ENCODE results near the gene PFDN6.
A peak's percentile ranks its signal among the peaks of the same experiment; 100 is the strongest.
"Not testable (repeated sequence)": the region's sequence is repeated elsewhere in the genome, so short reads cannot be mapped to it uniquely, and the experiment has no call there.

PFDN6 gene

GRCh38 chr6:33279971-33280511 lies 9.4 kb upstream of the PFDN6 start:
- DNase-seq (ENCODE audit: low read depth): no peak
- no peak overlapping the region for H3K4me3 ChIP-seq (ENCODE audit: low read length)
- peak; percentile 85 for TF ChIP-seq CTCF (conservative IDR thresholded peaks at IDR 0.05; ENCODE audit: low read depth, low read length)

DNA sequence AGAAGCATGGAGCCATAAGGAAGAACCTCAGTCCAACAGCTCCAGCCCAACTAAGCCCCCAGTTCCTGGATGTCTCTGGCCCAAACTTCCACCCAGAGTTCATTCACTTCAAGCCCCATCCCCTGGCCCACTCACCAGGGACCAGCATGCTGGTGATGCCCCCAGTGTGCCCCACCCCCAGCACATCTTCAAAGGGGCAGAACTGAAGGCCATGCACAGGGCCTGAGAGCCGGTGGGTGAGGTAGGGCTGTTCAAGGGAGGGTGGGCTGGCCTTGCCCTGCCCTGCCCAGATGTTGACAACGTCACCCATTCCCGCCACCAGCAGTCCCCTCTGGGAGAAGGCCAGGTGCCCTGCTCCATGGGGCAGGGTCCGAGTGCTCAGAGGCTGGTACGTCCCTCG lies 8.9 kb upstream of the PFDN6 start:
- no peak for DNase-seq (ENCODE audit: low read depth)
- H3K4me3 ChIP-seq (ENCODE audit: low read length): no peak overlapping the region
- TF ChIP-seq CTCF (conservative IDR thresholded peaks at IDR 0.05; ENCODE audit: low read depth, low read length): no peak

DNA sequence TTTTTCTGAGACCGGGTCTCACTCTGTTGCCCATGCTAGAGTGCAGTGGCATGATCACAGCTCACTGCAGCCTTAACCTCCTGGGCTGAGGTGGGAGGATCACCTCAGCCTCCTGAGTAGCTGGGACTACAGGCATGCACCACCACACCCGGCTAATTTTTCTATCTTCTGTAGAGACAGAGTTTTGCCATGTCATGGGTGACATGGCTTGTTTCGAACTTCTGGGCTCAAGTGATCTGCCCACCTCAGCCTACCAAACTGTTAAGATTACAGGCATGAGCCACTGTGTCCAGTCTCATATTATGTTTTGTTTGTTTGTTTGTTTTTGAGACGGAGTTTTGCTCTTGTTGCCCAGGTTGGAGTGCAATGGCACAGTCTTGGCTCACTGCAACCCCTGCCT lies 4.2 kb upstream of the PFDN6 start:
- H3K4me3 ChIP-seq (ENCODE audit: low read length); DNase-seq (ENCODE audit: low read depth): not testable (repeated sequence)

DNA sequence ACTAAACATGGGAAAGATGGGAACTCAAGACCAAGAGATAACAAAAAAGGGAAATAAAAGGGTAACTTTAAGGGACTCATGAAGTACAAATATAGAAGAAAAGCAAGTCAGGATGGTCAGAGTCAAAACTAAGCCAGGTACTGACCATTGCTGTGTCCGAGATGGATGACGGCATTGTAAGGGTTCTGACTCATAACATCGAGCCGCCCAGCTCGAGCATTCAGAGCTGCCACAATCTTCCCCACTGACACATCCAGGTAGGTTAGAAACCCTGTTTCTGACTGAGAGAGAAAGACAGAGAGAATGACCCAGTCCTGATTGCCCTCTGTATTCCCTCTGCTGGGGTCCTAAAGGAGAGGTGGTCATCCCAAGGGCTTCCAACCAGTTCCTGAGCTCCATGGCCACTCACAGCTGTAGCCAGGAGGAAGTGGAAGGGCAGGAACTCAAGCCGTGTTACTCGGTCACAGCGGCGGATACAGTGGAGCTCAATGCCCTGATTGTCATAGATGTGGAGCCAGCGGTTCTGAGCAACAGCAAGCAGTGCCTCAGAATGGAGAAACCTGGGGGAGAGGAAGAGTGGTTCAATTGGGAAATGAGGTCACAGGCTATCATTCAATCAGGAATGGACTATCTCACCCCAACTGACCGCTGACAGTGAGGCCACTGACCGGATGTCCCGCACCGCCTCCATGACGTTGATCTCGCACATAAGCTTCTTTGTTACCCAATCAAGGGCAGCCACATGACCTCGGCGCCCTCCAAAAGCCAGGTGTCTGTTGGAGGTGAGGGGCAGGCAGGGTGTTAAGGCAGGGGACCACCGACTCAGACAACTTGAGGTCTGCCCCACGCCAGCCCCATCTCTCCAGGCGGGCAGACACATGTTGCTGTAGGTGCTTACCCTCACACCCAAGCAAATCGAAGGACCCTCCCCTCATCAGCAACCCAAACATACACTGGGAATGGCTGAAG lies 2.2 kb upstream of the PFDN6 start:
- no peak overlapping the region for H3K4me3 ChIP-seq (ENCODE audit: low read length)
- no peak for DNase-seq (ENCODE audit: low read depth)
- TF ChIP-seq CTCF (conservative IDR thresholded peaks at IDR 0.05; ENCODE audit: low read depth, low read length): no peak

GRCh38 chr6:33288141-33288920 lies 1.1 kb upstream of the PFDN6 start:
- TF ChIP-seq CTCF (conservative IDR thresholded peaks at IDR 0.05; ENCODE audit: low read depth, low read length): no peak
- H3K4me3 ChIP-seq (ENCODE audit: low read length): peak overlapping the region; percentile 97
- no peak for DNase-seq (ENCODE audit: low read depth)

- H3K4me3 ChIP-seq (ENCODE audit: low read length): peak overlapping the region; percentile 97
- DNase-seq (ENCODE audit: low read depth): no peak
- TF ChIP-seq CTCF (conservative IDR thresholded peaks at IDR 0.05; ENCODE audit: low read depth, low read length): no peak
Measured at GRCh38 chr6:33289784-33290315, 449 bp downstream of the PFDN6 start.

GRCh38 chr6:33290459-33290858 lies 1.1 kb downstream of the PFDN6 start:
- TF ChIP-seq CTCF (conservative IDR thresholded peaks at IDR 0.05; ENCODE audit: low read depth, low read length): no peak
- H3K4me3 ChIP-seq (ENCODE audit: low read length): peak overlapping the region; percentile 97
- DNase-seq (ENCODE audit: low read depth): no peak

All from retinal pigment epithelial cell (primary cell).